Skin epidermis (tissue), 12 donors: ENCODE data around the gene TDRD1.

Experiments
- H3K27ac ChIP-seq, 21 experiments: fragments of 200-600 bp; sonication (generic) in 11 of 21; one replicate each; pipeline ENCODE4 v1.5.0; 2020; ENCODE audit warnings: mild to moderate bottlenecking in 3 of 21, inconsistent platforms in 2 of 21, moderate library complexity in 2 of 21
- H3K4me3 ChIP-seq, 7 experiments: fragments of 200-600 bp; sonication (generic) in 2 of 7; one replicate each; pipeline ENCODE4 v1.5.0; 2020; ENCODE audit warnings: inconsistent platforms in 2 of 7, mild to moderate bottlenecking in 2 of 7, moderate library complexity in 1 of 7

TDRD1 gene

GRCh38 chr10:114173921-114174694 lies 5.0 kb upstream of the TDRD1 start, which contains the start of gene CCDC186:
Gene CCDC186, minus strand, starts transcription at chr10:114174203. Its CDS starts 10,935 bp downstream, at chr10:114163268.
- Histone ChIP-seq H3K4me3 (peak within 1 kb of the TSS; percentile 65 to 86 (median 81)), H3K27ac (peak within 1 kb of the TSS; percentile 79 to 97 (median 95))

- Histone ChIP-seq H3K27ac (peak overlapping the region in 18 of 21 experiments; percentile 27 to 97 (median 96)), H3K4me3 (peak overlapping the region; percentile 65 to 86 (median 81))
Observed at GRCh38 chr10:114174695-114175188, 4.4 kb upstream of the TDRD1 start.

GRCh38 chr10:114175667-114176066 lies 3.5 kb upstream of the TDRD1 start:
- no peak overlapping the region for H3K4me3 ChIP-seq
- no peak overlapping the region for H3K27ac ChIP-seq

GRCh38 chr10:114176511-114176910 lies 2.6 kb upstream of the TDRD1 start:
- Histone ChIP-seq H3K27ac (no peak overlapping the region), H3K4me3 (no peak overlapping the region)

DNA sequence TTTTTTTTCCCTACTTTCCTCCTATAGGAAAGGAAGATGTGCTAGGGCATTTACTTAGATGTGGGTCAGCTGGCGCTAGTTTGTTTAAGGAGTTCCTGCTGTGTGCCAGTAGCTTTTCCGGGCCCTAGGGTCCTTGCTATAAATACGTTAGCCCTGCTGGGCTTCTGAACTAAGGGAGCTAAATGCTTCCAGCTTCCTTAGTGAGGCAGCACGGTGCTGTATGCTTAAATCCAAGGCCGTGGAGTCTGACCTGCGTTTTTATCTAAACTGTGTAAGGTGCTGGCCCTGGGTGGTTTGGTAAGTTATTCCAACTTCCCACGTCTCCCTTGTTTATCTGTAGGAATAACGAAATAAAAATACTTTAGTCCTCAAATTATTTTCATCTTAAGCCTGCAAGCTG lies 594 bp downstream of the TDRD1 start:
- Histone ChIP-seq H3K4me3 (no peak overlapping the region), H3K27ac (no peak overlapping the region)

DNA sequence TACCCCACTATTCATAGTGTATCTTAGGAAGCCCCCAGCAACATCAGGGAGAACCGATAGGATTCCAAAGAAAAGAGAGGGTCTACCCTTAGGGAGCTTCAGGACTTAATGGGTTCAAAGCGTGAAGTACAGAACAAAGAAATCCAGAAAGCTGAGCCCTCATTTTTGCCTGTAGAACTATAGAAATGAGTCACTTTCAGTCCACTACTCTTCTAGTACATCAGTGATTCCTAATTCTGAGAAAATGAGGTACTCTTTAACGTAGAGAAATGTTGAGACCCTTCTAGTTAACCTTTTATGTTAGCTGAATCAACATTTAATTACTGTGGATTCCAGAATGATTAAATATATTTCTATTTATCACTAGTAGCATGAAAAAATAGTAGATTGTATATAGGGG lies 1.8 kb downstream of the TDRD1 start:
- no peak overlapping the region for H3K27ac ChIP-seq
- no peak overlapping the region for H3K4me3 ChIP-seq

GRCh38 chr10:114181971-114182370 lies 2.8 kb downstream of the TDRD1 start:
- H3K4me3 ChIP-seq = no peak overlapping the region
- no peak overlapping the region for H3K27ac ChIP-seq

- Histone ChIP-seq H3K27ac (no peak overlapping the region), H3K4me3 (no peak overlapping the region)
Observed at GRCh38 chr10:114183563-114183962, 4.4 kb downstream of the TDRD1 start.

DNA sequence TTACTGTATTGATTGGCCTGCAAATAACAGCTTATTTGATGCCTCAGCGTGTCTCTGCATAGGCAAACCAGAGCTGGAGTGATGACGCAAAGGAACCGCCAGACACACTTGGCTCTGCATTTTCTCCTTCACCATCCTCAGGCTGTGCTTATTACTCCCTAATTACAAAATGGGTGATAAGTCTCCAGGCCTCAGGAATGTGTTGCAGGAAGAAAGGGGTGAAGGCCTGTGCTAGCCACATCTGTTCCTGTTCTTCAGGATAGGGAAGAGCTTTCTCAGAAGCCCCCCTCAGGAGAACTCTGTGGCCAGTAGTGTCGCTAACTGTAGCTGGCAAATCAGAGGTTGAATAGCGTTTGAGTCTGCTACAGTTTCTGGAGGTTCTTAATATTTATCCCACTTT lies 5.1 kb downstream of the TDRD1 start:
- H3K27ac ChIP-seq = no peak overlapping the region
- H3K4me3 ChIP-seq = no peak overlapping the region

DNA sequence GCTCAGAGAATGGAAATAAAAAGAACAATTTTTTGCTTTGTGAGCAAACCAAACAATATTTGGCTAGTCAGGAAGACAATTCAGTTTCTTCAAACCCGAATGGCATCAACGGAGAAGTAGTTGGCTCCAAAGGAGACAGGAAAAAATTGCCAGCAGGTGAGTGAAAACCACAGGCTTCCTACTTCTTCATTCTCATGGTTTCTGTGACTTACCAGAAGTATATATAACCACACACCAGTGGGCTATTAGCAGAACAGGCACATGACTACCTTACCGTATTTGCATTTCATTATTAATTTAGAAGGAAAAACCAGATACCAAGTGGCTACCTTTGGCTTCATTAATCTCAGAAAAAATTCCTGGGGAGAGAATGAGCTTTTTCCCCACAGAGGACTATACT lies 8.8 kb downstream of the TDRD1 start:
- Histone ChIP-seq H3K27ac (no peak overlapping the region), H3K4me3 (no peak overlapping the region)

GRCh38 chr10:114188900-114189299 lies 9.7 kb downstream of the TDRD1 start:
- Histone ChIP-seq H3K4me3 (no peak overlapping the region), H3K27ac (no peak overlapping the region)

- H3K27ac ChIP-seq = no peak overlapping the region
Observed at GRCh38 chr10:114189700-114190099, 10.5 kb downstream of the TDRD1 start.

GRCh38 chr10:114195079-114195478 lies 15.9 kb downstream of the TDRD1 start:
- H3K27ac ChIP-seq = no peak overlapping the region

More at GRCh38 chr10:114189700-114190099, 10.5 kb downstream of the TDRD1 start:
- H3K4me3 ChIP-seq = no peak overlapping the region

GRCh38 chr10:114199239-114199638 lies 20.1 kb downstream of the TDRD1 start:
- H3K27ac ChIP-seq = no peak overlapping the region
- H3K4me3 ChIP-seq = no peak overlapping the region

More at GRCh38 chr10:114195079-114195478, 15.9 kb downstream of the TDRD1 start:
- H3K4me3 ChIP-seq = no peak overlapping the region

GRCh38 chr10:114202812-114203211 lies 23.7 kb downstream of the TDRD1 start:
- H3K4me3 ChIP-seq = no peak overlapping the region
- H3K27ac ChIP-seq = no peak overlapping the region

DNA sequence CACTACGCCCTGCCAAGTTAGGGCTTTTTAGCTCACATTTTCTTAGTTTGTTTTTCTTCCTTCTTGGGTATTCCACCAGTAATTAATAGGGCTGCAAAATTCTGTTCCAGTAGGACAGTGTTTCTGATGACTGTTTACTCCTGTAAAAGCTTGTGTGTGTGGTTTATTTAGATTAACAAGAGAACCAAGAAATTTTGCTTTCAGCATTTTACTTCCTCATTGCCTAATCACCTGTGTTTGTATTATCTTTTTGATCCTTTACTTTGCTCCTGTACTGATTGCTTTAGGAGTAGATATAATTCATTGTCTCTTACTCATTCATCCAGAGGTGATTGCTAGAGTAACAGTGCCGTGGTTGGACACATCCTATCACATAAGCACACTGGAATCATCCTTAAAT lies 27.7 kb downstream of the TDRD1 start:
- H3K4me3 ChIP-seq = no peak overlapping the region

DNA sequence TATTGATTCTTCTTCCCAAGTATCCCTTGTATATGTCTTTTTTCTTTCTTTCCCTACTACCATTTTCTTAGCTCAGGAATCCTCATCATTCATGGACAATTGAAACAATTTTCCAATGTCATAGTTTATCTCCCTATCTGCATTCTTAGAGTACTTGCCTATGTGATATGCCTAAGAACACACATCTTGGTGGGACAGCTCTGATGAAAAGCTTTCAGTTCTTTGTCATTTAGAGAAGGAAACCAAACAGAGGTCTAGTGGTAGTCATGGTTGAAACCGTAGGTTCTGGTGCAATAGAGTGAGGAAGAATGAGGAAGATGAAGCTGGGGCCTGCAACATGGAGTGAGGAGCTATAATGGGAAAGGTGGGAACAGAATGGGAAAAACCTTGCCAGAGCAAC lies 28.2 kb downstream of the TDRD1 start:
- no peak overlapping the region for H3K27ac ChIP-seq
- H3K4me3 ChIP-seq = no peak overlapping the region

More for the DNA sequence above, 27.7 kb downstream of the TDRD1 start:
- H3K27ac ChIP-seq = no peak overlapping the region

DNA sequence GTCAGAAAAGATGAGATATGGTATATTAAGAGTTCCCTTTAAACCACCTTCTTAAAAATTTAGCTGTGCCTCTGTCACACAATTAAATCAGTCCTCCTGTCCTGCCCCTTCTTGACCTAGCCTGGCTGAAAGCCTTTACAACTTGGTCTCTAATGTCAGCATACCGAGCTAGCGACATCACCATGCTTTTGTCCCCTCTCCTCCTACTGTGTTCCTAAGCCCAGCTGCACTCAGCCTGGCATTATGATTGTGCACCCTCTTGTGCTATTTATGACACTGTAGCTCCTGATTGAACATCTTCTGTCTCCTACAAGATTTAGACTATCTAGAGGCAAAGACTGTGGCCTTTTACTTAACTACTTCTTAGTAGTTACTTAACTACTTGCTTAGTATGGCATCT lies 29.2 kb downstream of the TDRD1 start:
- Histone ChIP-seq H3K27ac (no peak overlapping the region), H3K4me3 (no peak overlapping the region)

DNA sequence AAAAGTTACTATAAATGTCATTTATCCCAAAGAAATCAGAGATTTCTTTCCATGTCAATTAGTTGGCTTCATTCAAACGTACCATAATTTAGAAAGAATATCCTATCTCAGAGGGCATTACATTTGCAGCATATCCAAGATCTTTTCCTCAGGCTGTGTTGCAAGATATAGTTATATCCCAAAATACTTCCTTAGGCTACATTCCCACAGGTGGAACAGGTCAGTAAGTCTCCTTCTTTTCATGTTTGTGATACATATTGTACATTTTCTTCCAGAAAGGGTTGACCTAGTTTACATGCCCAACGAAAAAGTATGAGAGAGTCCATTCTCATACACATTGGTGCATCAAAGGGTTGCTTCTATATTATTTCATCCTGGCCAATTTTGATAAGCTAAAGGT lies 33.0 kb downstream of the TDRD1 start:
- Histone ChIP-seq H3K4me3 (no peak overlapping the region), H3K27ac (no peak overlapping the region)

GRCh38 chr10:114215033-114215432 lies 35.9 kb downstream of the TDRD1 start:
- Histone ChIP-seq H3K27ac (no peak overlapping the region), H3K4me3 (no peak overlapping the region)

DNA sequence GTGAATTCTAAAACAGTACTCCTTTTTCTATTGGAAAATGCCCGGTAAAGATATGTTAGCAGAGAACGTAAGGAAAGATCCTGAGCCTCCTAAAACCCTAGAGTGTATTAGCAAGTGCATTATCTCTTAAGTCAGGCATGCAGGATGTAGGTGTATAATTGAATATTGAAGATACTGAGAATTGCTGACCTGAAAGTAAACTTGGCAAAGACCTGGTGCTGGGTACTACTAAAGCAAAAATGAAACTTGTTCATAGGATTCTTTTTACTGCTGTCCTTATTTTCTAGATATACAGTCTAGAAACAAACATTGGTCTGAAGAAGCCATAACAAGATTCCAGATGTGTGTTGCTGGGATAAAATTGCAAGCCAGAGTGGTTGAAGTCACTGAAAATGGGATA lies 41.1 kb downstream of the TDRD1 start:
- no peak overlapping the region for H3K27ac ChIP-seq
- H3K4me3 ChIP-seq = no peak overlapping the region

- no peak overlapping the region for H3K4me3 ChIP-seq
- no peak overlapping the region for H3K27ac ChIP-seq
Observed at GRCh38 chr10:114221235-114221634, 42.1 kb downstream of the TDRD1 start.
